ENCODE data around the gene ACTL8.
A peak's percentile ranks its signal among the peaks of the same experiment; 100 is the strongest.

The ACTL8 gene

GRCh38 chr1:17829579-17829978 lies 74.4 kb downstream of the ACTL8 start:
- no peak overlapping the region for H3K4me3 ChIP-seq (ENCODE audit: low read depth, low read length)
- in situ Hi-C loops (cut with HindIII; ENCODE audit: low sequenced_read_pairs): no loop called here
- no peak for TF ChIP-seq CTCF (IDR thresholded peaks at IDR 0.05; ENCODE audit: low read depth, low read length, missing control alignments)
- no peak for DNase-seq (ENCODE audit: low read depth)

GRCh38 chr1:17831597-17831996 lies 76.5 kb downstream of the ACTL8 start:
- no peak for TF ChIP-seq CTCF (IDR thresholded peaks at IDR 0.05; ENCODE audit: low read depth, low read length, missing control alignments)
- no peak overlapping the region for H3K4me3 ChIP-seq (ENCODE audit: low read depth, low read length)
- in situ Hi-C loops (cut with HindIII; ENCODE audit: low sequenced_read_pairs): no loop called here
- peak; percentile 45 for DNase-seq (ENCODE audit: low read depth)

GRCh38 chr1:17833661-17834501 lies 78.7 kb downstream of the ACTL8 start:
- no peak for DNase-seq (ENCODE audit: low read depth)
- no peak for TF ChIP-seq CTCF (IDR thresholded peaks at IDR 0.05; ENCODE audit: low read depth, low read length, missing control alignments)
- in situ Hi-C loops (cut with HindIII; ENCODE audit: low sequenced_read_pairs): no loop called here
- no peak overlapping the region for H3K4me3 ChIP-seq (ENCODE audit: low read depth, low read length)

GRCh38 chr1:17834561-17835100 lies 79.5 kb downstream of the ACTL8 start:
- in situ Hi-C loops (cut with HindIII; ENCODE audit: low sequenced_read_pairs): no loop called here
- DNase-seq (ENCODE audit: low read depth): no peak
- TF ChIP-seq CTCF (IDR thresholded peaks at IDR 0.05; ENCODE audit: low read depth, low read length, missing control alignments): no peak

DNA sequence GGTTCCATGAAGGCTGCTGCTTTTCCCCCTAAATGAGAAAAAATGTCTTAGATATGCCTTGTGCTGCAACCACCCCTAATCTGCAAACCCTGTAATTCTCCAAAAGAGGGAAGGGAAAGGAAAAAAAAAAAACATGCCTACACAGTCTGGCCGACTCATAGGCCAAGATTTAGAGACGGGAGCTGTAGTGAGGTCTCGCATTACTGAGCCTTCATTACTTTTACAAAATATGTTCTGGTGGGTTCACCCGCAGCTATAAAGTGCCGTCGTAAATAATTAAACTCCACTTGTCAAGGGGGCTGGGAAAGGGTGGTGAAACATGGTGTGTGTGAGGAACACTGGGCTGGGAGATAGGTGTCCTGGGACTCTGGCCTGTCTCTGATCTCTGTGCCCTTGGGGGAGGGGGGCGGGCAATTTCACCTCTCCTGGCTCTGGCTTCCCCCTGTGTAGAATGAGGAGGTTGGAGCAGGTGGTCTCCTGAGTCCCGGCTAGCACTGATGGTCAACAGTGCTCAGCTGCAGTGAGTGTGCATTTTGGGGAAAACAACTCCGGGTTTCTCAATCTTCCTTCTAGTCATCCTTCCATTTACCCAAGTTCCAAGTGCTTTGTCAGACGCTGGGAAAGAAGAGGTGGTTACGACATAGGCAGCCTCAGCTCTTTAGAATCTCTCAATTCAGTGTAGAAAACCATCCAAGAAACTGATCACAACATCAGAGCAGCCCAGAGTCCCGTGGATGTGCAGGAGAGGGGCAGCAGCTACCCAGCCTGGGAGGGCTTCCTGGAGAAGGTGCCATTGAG lies 82.3 kb downstream of the ACTL8 start:
- DNase-seq (ENCODE audit: low read depth): no peak
- in situ Hi-C loops (cut with HindIII; ENCODE audit: low sequenced_read_pairs): no loop called here
- TF ChIP-seq CTCF (IDR thresholded peaks at IDR 0.05; ENCODE audit: low read depth, low read length, missing control alignments): no peak
- no peak overlapping the region for H3K4me3 ChIP-seq (ENCODE audit: low read depth, low read length)

More at GRCh38 chr1:17834561-17835100, 79.5 kb downstream of the ACTL8 start:
- H3K4me3 ChIP-seq (ENCODE audit: low read depth, low read length): no peak overlapping the region

- H3K4me3 ChIP-seq (ENCODE audit: low read depth, low read length): no peak overlapping the region
- TF ChIP-seq CTCF (IDR thresholded peaks at IDR 0.05; ENCODE audit: low read depth, low read length, missing control alignments): no peak
- in situ Hi-C loops (cut with HindIII; ENCODE audit: low sequenced_read_pairs): no loop called here
- DNase-seq (ENCODE audit: low read depth): no peak
These were observed 84.6 kb downstream of the ACTL8 start for GRCh38 chr1:17839641-17840196.

All from astrocyte of the cerebellum (primary cell).